ENCODE measurements around the gene ABTB1.
"Not testable (repeated sequence)": the region's sequence is repeated elsewhere in the genome, so short reads cannot be mapped to it uniquely, and the experiment has no call there.

Gene ABTB1

GRCh38 chr3:127673191-127674100, 694 bp downstream of the ABTB1 start:
- peak; percentile 24 for DNase-seq

- DNase-seq, result no peak
Measured at GRCh38 chr3:127674101-127674721, 1.5 kb downstream of the ABTB1 start.

GRCh38 chr3:127674790-127675189, 2.0 kb downstream of the ABTB1 start:
- no peak for DNase-seq

GRCh38 chr3:127675651-127676391, 3.1 kb downstream of the ABTB1 start:
- DNase-seq, result no peak

GRCh38 chr3:127676456-127676855, 3.7 kb downstream of the ABTB1 start:
- no peak for DNase-seq

- no peak for DNase-seq
Measured at GRCh38 chr3:127676921-127677351, 4.2 kb downstream of the ABTB1 start.

- no peak for DNase-seq
Measured at GRCh38 chr3:127677541-127678314, 5.0 kb downstream of the ABTB1 start.

- no peak for DNase-seq
Measured at GRCh38 chr3:127678315-127678599, 5.5 kb downstream of the ABTB1 start.

- no peak for DNase-seq
Measured at GRCh38 chr3:127678611-127679533, 6.1 kb downstream of the ABTB1 start.

GRCh38 chr3:127679534-127680145, 6.9 kb downstream of the ABTB1 start:
- DNase-seq, result no peak

- no peak for DNase-seq
Measured at GRCh38 chr3:127680146-127680661, 7.5 kb downstream of the ABTB1 start.

- DNase-seq, result no peak
Measured at GRCh38 chr3:127680798-127681221, 8.1 kb downstream of the ABTB1 start.

GRCh38 chr3:127682175-127682554, 9.4 kb downstream of the ABTB1 start:
- not testable (repeated sequence) for DNase-seq

GRCh38 chr3:127682561-127682960, 9.8 kb downstream of the ABTB1 start:
- DNase-seq, result no peak

GRCh38 chr3:127684871-127685707, 12.3 kb downstream of the ABTB1 start:
- DNase-seq, result no peak

- DNase-seq, result no peak
Measured at GRCh38 chr3:127685708-127686511, 13.2 kb downstream of the ABTB1 start.

GRCh38 chr3:127686512-127686894, 13.8 kb downstream of the ABTB1 start:
- DNase-seq, result no peak

- no peak for DNase-seq
Measured at GRCh38 chr3:127687228-127687737, 14.5 kb downstream of the ABTB1 start.

GRCh38 chr3:127688022-127688415, 15.3 kb downstream of the ABTB1 start:
- no peak for DNase-seq
